GM13977 (cell line): Measurements from ENCODE around the gene FBRSL1.

ENCODE experiments used
- DNase-seq: peaks from one replicate; pipeline ENCODE4 v3.0.0; 2012; ENCODE audit warnings: low spot score
- CTCF ChIP-seq: IDR thresholded peaks from 2 replicates; pipeline ENCODE4 v1.5.1; 2012; ENCODE audit warnings: mild to moderate bottlenecking, control low read depth; ENCODE audit not compliant: insufficient read depth; ENCODE audit errors: extremely low read depth, missing control alignments
- in situ Hi-C: fragments of 300-500 bp; cut with MboI; formaldehyde crosslinking; loops from one replicate; pipeline ENCODE4 v1.12.0; 2022; ENCODE audit warnings: low sequenced_read_pairs, low pct_unique_long_range_greater_than_20kb, mixed read lengths, inconsistent platforms; ENCODE audit not compliant: unreplicated experiment

FBRSL1 gene

GRCh38 chr12:132560614-132561426 lies 70.9 kb downstream of the FBRSL1 start:
- in situ Hi-C loops: no loop called here
- TF ChIP-seq CTCF: peak; percentile 88
- DNase-seq: peak; percentile 95
